HG02981 (cell line): ENCODE measurements around the gene FOXP1.
"Not testable (repeated sequence)": the region's sequence is repeated elsewhere in the genome, so short reads cannot be mapped to it uniquely, and the experiment has no call there.

Source experiments
- ATAC-seq: cut with Tn5 transposase; IDR thresholded peaks from one replicate; pipeline ENCODE4 v1.9.1; 2021; ENCODE audit warnings: mild to moderate bottlenecking, moderate library complexity; ENCODE audit not compliant: unreplicated experiment

FOXP1 gene

GRCh38 chr3:71351403-71352149, 232.0 kb downstream of the FOXP1 start:
- ATAC-seq, result no peak

GRCh38 chr3:71350998-71351397, 232.5 kb downstream of the FOXP1 start:
- ATAC-seq, result no peak

GRCh38 chr3:71348831-71349230, 234.7 kb downstream of the FOXP1 start:
- ATAC-seq, result no peak

GRCh38 chr3:71348001-71348632, 235.4 kb downstream of the FOXP1 start:
- ATAC-seq, result no peak

GRCh38 chr3:71346061-71346460, 237.5 kb downstream of the FOXP1 start:
- no peak for ATAC-seq

- no peak for ATAC-seq
These were observed 238.0 kb downstream of the FOXP1 start for GRCh38 chr3:71345429-71346040.

- no peak for ATAC-seq
These were observed 241.8 kb downstream of the FOXP1 start for GRCh38 chr3:71341721-71342120.

- no peak for ATAC-seq
These were observed 244.5 kb downstream of the FOXP1 start for GRCh38 chr3:71339049-71339448.

- ATAC-seq, result no peak
These were observed 250.7 kb downstream of the FOXP1 start for GRCh38 chr3:71332813-71333212.

GRCh38 chr3:71330909-71331308, 252.6 kb downstream of the FOXP1 start:
- no peak for ATAC-seq

- ATAC-seq, result no peak
These were observed 253.0 kb downstream of the FOXP1 start for GRCh38 chr3:71330505-71330904.

- no peak for ATAC-seq
These were observed 253.7 kb downstream of the FOXP1 start for GRCh38 chr3:71329817-71330216.

- no peak for ATAC-seq
These were observed 254.6 kb downstream of the FOXP1 start for GRCh38 chr3:71328926-71329325.

GRCh38 chr3:71327936-71328335, 255.6 kb downstream of the FOXP1 start:
- no peak for ATAC-seq

- no peak for ATAC-seq
These were observed 257.8 kb downstream of the FOXP1 start for GRCh38 chr3:71325715-71326114.

- ATAC-seq, result not testable (repeated sequence)
These were observed 259.3 kb downstream of the FOXP1 start for GRCh38 chr3:71324224-71324623.

- no peak for ATAC-seq
These were observed 260.0 kb downstream of the FOXP1 start for GRCh38 chr3:71323558-71323957.

- no peak for ATAC-seq
These were observed 261.4 kb downstream of the FOXP1 start for GRCh38 chr3:71322154-71322553.

GRCh38 chr3:71319771-71320170, 263.8 kb downstream of the FOXP1 start:
- ATAC-seq, result no peak

GRCh38 chr3:71318458-71318827, 265.1 kb downstream of the FOXP1 start:
- ATAC-seq, result no peak

GRCh38 chr3:71317749-71318457, 265.6 kb downstream of the FOXP1 start:
- no peak for ATAC-seq

GRCh38 chr3:71317140-71317539, 266.4 kb downstream of the FOXP1 start:
- no peak for ATAC-seq
